NCI-H1092 treated with DMSO at 0.1 percent for 48 hours (cell line): ENCODE measurements around the gene QSOX1.

ENCODE experiments used
- DNase-seq: peaks from one replicate; lab custom pipeline; 2025; lab: John Stamatoyannopoulos, UW

The QSOX1 gene

DNA sequence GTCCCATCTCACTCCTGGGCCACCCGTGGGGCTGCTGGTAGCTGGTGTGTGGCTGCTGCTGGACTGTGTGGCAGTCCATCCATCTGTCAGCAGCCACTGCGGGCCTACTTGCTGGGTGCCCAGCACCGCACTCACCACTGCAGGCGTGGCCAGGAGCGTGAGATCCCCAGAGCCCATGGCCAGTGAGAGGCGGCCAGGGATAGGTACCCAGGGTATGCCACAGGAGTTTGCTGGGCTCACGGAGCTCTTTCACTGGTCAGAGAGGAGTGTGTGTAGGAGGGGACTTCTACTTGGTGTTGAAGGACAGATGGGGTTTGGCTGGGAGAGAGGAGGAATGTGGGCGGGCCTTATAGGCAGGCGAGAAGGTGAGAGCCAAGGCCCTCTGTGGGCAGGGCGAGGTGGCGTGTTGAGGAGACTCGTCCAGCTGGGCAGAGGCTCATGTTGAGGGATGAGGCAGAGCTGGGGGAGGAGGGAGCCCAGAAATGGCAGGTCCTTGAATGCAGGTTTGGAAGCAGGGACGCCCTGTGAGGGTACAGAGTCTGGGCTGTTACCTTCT, 15.0 kb downstream of the QSOX1 start:
- DNase-seq: no peak

DNA sequence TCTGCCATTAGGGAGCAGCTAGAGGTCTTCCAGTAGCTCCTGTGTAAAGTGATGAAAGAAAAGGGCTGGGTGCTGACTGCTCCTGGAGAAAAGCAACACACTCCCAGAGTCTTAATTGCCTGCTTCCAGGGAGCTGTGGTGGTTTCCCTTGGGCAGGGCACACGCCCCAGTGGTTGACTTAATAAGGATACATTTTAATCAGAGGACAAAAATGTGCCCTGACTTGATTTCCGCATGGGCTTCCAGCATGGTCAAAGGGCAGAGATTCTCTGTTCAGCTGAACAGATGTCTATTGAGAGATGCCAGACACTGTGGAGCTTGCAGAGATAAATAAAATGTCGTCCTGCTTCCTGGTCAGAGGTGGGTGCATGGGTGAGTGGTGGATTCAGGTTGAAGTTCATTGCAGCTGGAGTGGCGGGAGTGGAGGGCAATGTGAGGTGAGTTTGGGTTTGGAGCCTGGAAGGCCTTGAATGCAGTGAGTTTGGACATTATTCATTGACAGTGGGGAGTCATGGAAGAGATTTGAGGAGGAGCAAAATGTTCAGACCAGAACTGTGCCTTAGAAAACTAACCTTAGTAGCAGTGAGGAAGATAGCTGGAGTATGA, 16.0 kb downstream of the QSOX1 start:
- no peak for DNase-seq

DNA sequence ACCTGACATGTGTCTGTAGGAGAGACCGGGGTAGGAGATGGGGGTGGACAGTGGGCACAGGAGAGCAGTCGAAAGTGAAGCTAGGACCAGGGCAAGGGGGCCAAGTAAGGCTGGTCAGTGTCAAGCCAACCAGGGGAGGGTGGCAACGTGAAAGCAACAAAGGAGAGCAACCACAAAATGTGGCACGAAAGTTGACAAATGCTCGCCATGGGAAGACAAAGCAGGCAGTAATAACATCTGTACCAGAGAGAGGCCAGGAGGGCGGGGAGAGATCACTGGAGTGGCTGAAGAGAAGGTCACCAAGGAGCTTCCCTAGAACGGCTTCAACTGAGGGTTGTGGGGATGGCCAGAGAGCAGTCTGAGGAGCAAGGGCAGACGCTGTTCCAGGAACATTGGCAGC, 17.0 kb downstream of the QSOX1 start:
- DNase-seq: no peak

DNA sequence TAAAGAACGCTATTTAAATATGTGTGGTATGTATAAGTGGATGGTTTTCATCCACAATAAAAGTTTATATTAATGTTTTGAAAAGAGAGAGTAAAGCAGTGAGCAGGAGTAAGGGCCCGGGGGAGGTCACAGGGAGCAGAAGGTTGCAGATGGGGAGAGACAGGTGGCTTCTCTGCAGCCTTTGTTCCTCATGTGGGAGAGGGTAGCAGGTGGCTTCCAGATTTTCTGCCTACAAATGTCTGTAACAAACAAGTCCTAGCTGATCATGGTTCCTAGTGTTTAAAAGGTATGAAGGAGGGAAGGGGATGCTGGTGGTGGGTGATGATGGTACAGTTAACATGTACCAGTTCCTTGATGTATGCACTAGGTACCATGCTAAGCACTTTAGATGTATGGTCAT, 18.8 kb downstream of the QSOX1 start:
- no peak for DNase-seq

DNA sequence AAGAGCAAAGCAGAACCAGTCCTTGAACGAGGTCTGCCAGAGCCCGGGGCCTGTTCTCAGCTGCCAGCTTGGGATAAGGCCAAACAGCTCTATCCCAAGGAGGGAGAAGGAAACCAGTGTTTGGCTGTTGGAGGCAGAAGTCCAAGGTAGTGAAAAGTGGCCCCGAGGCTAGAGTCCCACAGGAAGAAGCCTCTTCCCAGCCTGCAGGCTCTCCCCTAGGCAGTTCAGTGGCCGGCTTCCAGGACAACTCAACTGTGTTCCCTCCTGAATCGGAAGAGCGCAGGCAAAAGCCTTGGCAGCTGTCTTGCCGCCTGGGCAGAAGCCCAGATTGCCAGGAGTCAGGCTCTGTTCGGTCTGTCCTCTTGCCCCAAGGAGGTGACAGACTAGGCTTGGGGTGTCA, 19.3 kb downstream of the QSOX1 start:
- peak; percentile 55 for DNase-seq

DNA sequence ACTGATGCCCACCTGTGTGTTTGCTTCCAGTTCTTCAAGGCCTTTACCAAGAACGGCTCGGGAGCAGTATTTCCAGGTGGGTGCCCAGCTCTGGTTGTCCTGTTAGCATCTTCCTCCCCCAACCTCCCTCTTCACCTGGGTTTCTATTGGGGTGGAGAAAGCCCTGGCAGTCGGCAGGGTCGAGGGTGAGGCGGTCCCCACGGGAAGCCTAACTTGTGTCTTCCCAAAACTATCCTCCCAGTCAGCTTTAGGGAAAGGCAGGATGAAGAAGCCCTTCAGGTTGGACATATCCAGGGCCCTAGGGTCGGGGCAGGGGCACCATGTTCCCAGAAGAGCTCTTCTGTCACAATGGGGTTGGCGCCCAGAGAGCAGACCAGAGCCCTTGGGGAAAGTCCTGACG, 20.6 kb downstream of the QSOX1 start:
- DNase-seq: no peak

DNA sequence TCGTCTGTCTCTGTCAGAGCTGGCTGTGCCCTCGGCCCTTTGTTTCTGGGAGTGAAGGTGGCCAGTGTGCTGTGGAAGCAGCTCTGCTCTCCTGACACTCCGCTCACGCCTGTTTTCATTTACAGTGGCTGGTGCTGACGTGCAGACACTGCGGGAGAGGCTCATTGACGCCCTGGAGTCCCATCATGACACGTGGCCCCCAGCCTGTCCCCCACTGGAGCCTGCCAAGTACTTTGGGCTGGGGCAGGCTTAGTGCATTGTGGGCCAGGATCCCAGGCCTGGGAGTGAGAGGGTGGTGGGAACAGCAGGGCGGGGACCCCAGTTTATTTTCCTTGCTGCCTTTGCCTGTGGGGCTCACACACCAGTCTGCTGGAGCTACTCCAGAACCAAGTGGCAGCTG, 21.1 kb downstream of the QSOX1 start:
- no peak for DNase-seq

DNA sequence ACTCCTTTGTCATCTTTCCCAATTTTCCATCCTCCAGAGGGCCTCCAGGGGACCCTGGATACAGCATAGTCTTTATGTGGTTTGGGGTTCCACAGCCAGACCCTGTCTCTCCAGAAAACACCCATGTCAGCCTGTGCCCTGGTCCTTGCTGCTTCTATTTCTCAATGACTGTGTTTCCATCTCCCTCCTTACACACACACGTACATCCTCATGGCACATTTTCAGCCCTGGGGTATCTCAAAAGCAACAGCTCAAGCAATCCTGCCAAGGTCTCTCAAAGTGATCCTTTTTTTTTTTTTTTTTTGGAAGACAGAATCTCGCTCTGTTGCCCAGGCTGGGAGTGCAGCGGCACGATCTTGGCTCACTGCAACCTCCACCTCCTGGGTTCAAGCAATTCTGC, 22.3 kb downstream of the QSOX1 start:
- no peak for DNase-seq

DNA sequence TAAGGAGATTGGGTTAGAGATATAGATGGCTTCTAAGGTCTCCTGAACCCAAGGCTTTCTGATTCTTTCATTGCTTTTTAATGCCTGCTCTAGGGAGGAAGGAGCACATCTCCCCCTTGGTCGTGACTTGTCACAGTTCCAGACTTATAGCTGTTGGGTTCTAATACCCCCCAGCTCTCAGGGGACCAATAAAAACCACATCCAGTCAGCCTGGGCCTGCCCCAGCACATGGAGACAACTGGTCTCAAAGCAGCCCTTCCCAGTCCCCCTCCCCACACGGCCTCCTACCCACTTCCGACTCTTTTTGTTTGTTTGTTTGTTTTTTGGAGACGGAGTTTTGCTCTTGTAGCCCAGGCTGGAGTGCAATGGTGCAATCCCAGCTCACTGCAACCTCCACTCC, 23.3 kb downstream of the QSOX1 start:
- DNase-seq: no peak

DNA sequence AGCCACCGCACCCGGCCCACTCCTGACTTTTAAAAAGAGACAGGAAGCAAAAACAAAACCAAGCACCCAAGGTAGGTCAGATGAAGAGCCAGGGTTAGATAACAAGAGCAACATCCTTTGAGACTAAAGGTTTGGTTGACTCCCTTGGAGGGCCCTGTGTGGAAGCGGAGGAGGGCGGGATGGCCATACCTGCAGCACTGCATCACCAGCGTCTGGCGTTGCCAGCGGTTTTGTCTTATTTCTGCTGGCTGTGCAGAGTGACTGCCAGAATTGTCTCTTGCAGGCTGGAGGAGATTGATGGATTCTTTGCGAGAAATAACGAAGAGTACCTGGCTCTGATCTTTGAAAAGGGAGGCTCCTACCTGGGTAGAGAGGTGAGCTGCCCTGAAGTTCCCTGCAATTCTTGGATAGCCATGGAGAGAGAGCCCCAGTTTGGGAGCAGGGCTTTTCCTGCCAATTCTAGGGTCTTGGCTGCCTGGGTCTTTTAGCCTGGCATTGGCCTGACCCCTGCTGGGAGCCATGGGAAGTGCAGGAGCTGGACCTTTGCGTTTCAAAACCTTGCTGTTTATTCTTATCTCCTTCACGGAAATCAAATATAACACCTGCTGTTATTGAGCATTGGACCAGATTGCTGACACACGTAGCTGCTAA, 24.0 kb downstream of the QSOX1 start:
- DNase-seq: peak; percentile 33

DNA sequence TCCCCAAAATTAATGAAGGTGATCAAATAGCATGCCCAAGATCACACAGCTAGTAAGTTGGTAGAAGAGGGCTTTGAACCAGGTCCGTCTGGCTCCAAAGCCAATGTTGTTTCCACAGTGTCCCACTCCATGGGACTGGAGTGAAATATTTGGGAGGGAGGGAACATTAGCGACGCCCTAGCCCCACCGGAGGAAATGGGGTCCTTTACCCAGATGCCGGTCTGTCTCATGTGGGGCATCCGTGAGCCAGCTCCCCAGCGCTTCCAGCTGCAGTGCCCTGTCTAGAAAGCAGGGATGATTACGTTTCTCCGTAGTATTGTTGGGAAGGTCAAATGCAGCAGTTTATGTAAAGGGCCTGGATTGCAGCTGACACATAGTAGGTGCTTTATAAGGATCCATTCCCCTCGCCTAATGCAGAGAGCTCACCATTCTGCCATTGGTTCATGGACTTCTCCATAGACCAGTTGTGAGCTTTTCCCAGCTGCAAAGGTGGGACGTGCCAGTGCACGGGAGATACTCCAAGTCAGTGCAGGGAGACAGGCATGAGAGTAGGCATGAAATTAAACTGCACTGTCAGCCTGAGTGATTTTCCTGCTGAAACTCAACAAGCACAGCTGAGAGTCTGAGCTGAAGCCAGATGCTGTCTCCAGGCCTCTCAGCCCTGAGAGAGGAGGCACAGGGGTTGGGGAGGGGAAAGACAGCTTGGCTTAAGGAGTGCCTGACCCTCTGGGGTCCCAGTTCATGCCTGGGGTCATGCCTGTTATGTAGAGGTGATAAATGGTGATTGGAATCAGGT, 24.7 kb downstream of the QSOX1 start:
- DNase-seq: no peak

DNA sequence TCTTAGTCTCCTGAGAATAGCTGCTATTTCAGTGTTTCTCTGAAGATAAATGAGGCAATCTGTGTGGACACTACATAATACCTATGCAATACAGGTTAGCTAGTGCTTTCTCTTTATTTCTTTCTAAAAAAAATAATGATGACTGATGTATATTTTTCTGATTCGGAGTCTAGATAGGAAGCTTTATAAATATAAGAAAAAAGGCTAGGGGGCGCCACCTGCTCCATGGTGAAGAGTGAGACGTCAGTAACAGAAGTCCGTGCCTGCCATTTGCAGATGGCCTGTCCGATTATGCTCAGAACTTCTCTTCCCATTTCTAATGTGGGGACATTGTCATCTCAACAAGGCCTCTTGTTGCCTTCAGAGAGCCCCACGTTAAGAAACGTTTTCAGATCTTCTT, 26.4 kb downstream of the QSOX1 start:
- peak; percentile 18 for DNase-seq

DNA sequence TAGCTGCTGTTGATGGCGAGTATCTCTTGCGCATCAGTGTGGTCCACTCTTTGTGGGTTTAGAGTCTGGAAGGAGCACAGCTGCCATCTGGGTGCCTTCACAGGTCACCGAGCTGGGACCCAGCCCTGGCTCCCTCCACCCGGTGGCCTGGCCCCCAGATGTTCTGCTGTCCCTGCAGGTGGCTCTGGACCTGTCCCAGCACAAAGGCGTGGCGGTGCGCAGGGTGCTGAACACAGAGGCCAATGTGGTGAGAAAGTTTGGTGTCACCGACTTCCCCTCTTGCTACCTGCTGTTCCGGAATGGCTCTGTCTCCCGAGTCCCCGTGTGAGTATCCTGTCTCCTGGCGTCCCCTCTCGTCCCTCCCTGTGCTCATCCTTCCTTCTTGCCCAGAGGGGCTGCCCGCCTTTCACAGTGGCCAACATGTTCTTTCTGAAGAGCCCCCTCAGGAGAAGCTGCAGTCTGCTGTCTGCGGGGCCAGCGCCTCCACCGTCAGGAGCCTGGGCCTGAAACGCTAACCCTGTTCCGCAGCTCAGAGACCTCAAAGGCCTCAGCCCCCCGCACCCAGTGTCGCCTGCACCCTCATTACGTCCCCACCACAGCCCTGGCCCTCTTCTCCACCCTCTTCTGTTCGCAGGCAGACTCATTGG, 27.4 kb downstream of the QSOX1 start:
- no peak for DNase-seq

DNA sequence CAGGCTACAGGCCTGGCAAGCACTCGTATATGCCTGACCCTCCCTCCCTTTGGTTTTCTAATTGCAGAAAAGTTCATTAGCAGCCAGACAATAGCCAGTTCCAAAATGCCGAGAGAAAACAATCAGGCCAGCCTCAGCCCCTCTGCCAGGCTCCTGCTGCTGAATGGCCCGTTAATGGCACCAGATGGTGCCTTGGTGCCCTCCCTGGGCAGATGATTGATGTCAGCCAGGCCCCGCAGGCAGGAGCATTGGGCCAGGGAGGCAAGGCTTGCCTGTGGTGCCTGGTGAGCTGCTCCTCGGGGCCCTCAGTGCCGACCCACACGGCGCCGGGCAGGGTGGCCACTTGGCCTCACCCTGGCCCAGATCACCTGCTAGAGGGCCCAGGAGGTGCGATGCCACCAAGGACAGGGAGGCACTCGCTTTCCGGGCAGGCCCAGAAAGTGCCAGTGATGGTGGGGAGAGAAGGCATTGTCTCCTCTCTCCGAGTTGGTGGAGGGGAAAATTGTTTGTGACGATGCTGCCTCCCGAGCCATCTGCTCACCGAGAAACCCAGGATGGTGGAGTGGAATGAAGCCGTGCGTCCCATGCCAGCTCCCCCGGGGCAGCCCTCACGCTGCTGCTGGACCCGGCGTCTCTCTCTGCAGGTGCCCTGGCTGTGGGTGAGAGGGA, 28.1 kb downstream of the QSOX1 start:
- peak; percentile 43 for DNase-seq

DNA sequence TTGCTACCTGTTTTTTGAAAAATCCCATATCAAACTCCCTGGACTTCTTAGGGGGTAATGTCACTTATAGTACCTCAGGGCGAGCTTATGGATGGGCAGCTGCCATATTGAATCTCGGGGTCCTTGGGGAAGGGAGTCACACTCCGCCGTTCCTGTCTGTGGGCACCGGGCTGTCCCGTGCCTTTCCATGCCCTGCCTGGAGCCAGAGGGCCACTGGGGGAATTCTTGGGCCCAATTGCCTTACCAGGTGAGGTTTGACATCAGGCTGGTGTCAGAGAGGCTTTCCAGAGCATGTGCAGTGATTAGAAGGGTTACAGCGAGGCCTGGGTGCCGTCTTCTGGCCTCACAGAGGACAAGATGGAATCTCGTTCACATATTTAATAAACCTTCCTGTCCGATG, 28.8 kb downstream of the QSOX1 start:
- no peak for DNase-seq

DNA sequence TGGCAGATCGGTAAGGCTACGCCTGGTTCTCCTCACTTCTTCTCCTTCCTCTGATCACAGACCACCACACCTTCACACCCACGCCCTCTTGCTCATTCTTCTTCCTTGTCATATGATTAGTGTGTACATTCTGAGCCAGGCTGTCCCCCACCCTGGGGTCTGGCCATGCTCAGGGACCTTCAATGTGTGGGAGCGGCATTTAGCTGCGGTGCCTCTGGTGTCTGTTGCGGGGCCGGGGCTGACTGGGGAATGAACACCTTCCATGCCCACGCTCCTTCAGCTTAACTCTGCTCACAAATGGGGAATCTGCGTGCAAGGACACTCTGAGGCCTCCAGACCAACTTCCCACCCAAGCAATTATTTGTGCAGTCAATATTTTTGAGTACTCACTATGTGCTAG, 29.4 kb downstream of the QSOX1 start:
- DNase-seq: no peak

DNA sequence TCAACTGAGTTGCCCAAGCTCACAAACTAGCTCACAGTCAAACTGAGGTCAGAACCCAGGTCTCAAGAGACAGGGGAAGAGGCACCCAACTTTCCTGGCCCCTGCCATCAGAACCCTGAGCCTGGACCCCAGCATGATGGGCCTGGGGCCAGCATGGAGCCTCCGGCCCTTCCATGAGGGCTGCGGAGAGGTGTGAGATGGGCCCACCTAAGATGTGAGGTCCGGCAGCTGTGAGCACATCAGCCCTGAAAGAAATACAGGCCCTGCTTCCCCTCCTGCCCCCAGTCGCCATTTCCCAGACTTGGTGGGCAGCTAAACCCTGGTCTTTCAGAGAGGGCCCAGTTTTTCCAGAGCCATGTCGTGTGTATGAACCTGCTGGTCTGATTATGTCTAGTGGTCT, 30.6 kb downstream of the QSOX1 start:
- no peak for DNase-seq

DNA sequence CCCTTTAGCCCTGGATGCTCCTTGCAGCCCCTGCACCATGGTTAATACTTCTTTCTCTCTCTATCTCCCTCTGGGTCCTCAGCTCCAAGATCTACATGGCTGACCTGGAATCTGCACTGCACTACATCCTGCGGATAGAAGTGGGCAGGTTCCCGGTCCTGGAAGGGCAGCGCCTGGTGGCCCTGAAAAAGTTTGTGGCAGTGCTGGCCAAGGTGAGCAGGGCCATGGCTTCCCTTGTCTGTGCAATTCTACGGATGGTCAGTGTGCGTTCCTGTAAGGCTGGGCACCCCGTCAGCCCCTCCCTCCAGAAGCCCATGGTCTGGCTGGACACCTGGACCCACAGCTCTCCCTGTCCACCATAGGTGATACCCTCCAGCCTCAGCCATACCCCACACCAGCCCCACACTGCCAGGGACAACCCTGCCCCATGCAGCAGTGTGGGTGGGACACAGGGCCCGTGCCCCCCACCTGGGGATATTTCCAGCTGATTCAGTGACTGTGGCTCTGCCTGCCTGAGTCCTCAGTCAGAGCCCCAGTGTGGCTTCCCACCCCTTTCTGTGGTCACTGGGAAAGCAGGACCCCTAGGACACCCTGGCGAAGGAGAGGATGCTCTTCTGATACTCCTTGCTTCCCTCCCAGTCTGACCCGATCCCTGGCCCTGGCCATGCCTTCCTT, 31.4 kb downstream of the QSOX1 start:
- no peak for DNase-seq

DNA sequence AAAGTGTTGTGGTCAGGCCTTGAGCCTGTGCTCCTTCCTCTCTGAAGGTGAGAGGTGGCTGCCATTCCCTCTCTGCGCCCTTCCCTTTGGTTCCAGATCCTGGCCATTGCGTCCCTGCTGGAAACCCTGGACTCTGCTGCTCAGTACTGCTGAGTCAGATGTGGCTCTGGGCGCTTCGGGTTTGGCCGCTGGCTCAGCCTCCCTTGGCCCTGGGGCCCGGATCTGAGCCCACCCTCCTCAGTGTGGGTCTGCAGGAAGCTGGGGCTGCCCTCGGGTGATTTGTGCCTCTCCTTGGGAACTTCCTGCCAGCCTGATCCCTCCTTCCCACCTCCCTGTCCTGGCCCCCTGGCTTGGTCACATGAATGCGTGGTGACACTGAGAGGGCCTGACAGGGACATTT, 32.2 kb downstream of the QSOX1 start:
- DNase-seq: no peak

DNA sequence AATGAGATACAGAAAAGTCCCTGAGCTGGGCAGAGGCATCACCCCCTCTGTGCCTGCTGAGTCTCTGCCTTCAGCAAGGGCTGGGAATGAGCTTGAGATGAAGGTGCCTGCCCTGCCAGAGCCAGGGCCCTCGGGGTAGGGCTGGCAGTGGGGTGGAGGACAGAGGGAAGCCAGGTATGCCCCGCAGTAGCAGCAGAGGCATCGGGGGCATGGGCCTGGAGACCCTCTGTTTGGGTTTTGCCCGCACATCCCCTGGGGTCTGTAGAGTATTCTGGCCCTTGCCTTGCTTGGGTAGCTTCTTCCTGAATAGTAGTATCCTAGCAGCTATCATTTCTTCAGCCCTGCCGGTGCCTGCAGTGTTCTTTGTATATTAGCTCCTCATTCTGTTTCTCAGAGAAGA, 33.0 kb downstream of the QSOX1 start:
- DNase-seq: no peak

DNA sequence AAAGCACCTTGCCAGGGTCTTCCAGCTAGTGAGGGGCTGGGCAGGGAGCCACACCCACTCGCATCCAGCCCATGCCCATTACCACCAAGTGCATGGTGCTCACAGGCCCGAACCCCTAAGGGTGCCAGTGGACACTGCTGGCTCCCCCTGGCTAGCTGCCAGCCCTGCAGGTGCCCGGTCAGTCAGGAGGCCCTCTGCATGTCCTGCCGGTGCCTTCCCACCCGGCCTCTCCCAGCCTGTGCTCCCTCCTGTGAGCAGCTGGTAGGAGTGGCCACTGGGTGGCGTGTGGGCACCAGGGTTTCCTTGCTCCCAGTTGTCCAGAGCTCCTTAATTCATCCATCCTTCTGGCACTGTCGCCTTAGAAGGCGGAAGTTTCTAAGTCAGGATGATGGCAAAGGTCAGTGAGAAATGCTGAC, 33.4 kb downstream of the QSOX1 start:
- DNase-seq: peak; percentile 72
